ENCODE measurements around the gene ADPRS.

Gene ADPRS

GRCh38 chr1:36080236-36080635 lies 8.5 kb upstream of the ADPRS start:
- Histone ChIP-seq H3K36me3 (ENCODE audit: control insufficient read depth in 2 of 2, insufficient read depth in 2 of 2, low read length in 2 of 2) (no peaks in the 10 kb centered on the region), H3K9me3 (ENCODE audit: control insufficient read depth in 2 of 2, low read length in 2 of 2) (no peaks in the 10 kb centered on the region), H3K27me3 (ENCODE audit: control insufficient read depth in 2 of 2, insufficient read depth in 2 of 2, low read length in 2 of 2) (peaks cover 5 to 9% of the 10 kb centered on the region in 2 donors), H3K27ac (ENCODE audit: low read depth in 2 of 2, low read length in 2 of 2) (no peak overlapping the region), H3K9ac (ENCODE audit: low read depth in 1 of 2, low read length in 2 of 2) (no peak overlapping the region), H3K4me1 (ENCODE audit: control insufficient read depth in 2 of 2, insufficient read depth in 2 of 2, low read length in 2 of 2) (no peaks in the 10 kb centered on the region), H3K4me3 (ENCODE audit: low read length in 2 of 2) (no peak overlapping the region)

- H3K4me1 ChIP-seq (ENCODE audit: control insufficient read depth in 2 of 2, insufficient read depth in 2 of 2, low read length in 2 of 2): no peaks in the 10 kb centered on the region
- H3K4me3 ChIP-seq (ENCODE audit: low read length in 2 of 2): no peak overlapping the region
Observed at GRCh38 chr1:36080801-36081200, 7.9 kb upstream of the ADPRS start.

GRCh38 chr1:36081926-36082485 lies 6.7 kb upstream of the ADPRS start:
- Histone ChIP-seq H3K4me1 (ENCODE audit: control insufficient read depth in 2 of 2, insufficient read depth in 2 of 2, low read length in 2 of 2) (no peaks in the 10 kb centered on the region), H3K9ac (ENCODE audit: low read depth in 1 of 2, low read length in 2 of 2) (no peak overlapping the region), H3K4me3 (ENCODE audit: low read length in 2 of 2) (no peak overlapping the region), H3K27me3 (ENCODE audit: control insufficient read depth in 2 of 2, insufficient read depth in 2 of 2, low read length in 2 of 2) (peaks cover 5 to 9% of the 10 kb centered on the region in 2 donors), H3K36me3 (ENCODE audit: control insufficient read depth in 2 of 2, insufficient read depth in 2 of 2, low read length in 2 of 2) (no peaks in the 10 kb centered on the region), H3K27ac (ENCODE audit: low read depth in 2 of 2, low read length in 2 of 2) (no peak overlapping the region), H3K9me3 (ENCODE audit: control insufficient read depth in 2 of 2, low read length in 2 of 2) (no peaks in the 10 kb centered on the region)

More at GRCh38 chr1:36080801-36081200, 7.9 kb upstream of the ADPRS start:
- H3K27ac ChIP-seq (ENCODE audit: low read depth in 2 of 2, low read length in 2 of 2): no peak overlapping the region
- H3K27me3 ChIP-seq (ENCODE audit: control insufficient read depth in 2 of 2, insufficient read depth in 2 of 2, low read length in 2 of 2): peaks cover 5 to 9% of the 10 kb centered on the region in 2 donors
- H3K36me3 ChIP-seq (ENCODE audit: control insufficient read depth in 2 of 2, insufficient read depth in 2 of 2, low read length in 2 of 2): no peaks in the 10 kb centered on the region
- H3K9me3 ChIP-seq (ENCODE audit: control insufficient read depth in 2 of 2, low read length in 2 of 2): no peaks in the 10 kb centered on the region
- no peak overlapping the region for H3K9ac ChIP-seq (ENCODE audit: low read depth in 1 of 2, low read length in 2 of 2)

- no peak overlapping the region for H3K4me3 ChIP-seq (ENCODE audit: low read length in 2 of 2)
- no peaks in the 10 kb centered on the region for H3K36me3 ChIP-seq (ENCODE audit: control insufficient read depth in 2 of 2, insufficient read depth in 2 of 2, low read length in 2 of 2)
- peaks cover 5 to 9% of the 10 kb centered on the region in 2 donors for H3K27me3 ChIP-seq (ENCODE audit: control insufficient read depth in 2 of 2, insufficient read depth in 2 of 2, low read length in 2 of 2)
- no peak overlapping the region for H3K9ac ChIP-seq (ENCODE audit: low read depth in 1 of 2, low read length in 2 of 2)
- H3K9me3 ChIP-seq (ENCODE audit: control insufficient read depth in 2 of 2, low read length in 2 of 2): no peaks in the 10 kb centered on the region
- H3K4me1 ChIP-seq (ENCODE audit: control insufficient read depth in 2 of 2, insufficient read depth in 2 of 2, low read length in 2 of 2): peaks cover 1 to 3% of the 10 kb centered on the region in 2 donors
- H3K27ac ChIP-seq (ENCODE audit: low read depth in 2 of 2, low read length in 2 of 2): no peak overlapping the region
Observed at GRCh38 chr1:36083219-36083618, 5.5 kb upstream of the ADPRS start.

GRCh38 chr1:36083635-36084496 lies 4.8 kb upstream of the ADPRS start, which contains the start of gene TEKT2:
Gene TEKT2 (plus strand): TSS chr1:36084094. CDS start chr1:36084922, 828 bp downstream.
- Histone ChIP-seq H3K27ac (ENCODE audit: low read depth in 2 of 2, low read length in 2 of 2) (no peak within 1 kb of the TSS), H3K4me3 (ENCODE audit: low read length in 2 of 2) (peak within 1 kb of the TSS; percentile 37 to 39)

GRCh38 chr1:36084497-36085115 lies 4.1 kb upstream of the ADPRS start:
- Histone ChIP-seq H3K9ac (ENCODE audit: low read depth in 1 of 2, low read length in 2 of 2) (peak overlapping the region; percentile 2 to 6), H3K4me3 (ENCODE audit: low read length in 2 of 2) (peak overlapping the region; percentile 37 to 39), H3K9me3 (ENCODE audit: control insufficient read depth in 2 of 2, low read length in 2 of 2) (no peaks in the 10 kb centered on the region), H3K36me3 (ENCODE audit: control insufficient read depth in 2 of 2, insufficient read depth in 2 of 2, low read length in 2 of 2) (no peaks in the 10 kb centered on the region), H3K4me1 (ENCODE audit: control insufficient read depth in 2 of 2, insufficient read depth in 2 of 2, low read length in 2 of 2) (peaks cover 8 to 10% of the 10 kb centered on the region in 2 donors), H3K27me3 (ENCODE audit: control insufficient read depth in 2 of 2, insufficient read depth in 2 of 2, low read length in 2 of 2) (peaks cover 5 to 9% of the 10 kb centered on the region in 2 donors), H3K27ac (ENCODE audit: low read depth in 2 of 2, low read length in 2 of 2) (no peak overlapping the region)

More at GRCh38 chr1:36083635-36084496, 4.8 kb upstream of the ADPRS start, which contains the start of gene TEKT2:
- no peaks in the 10 kb centered on the region for H3K9me3 ChIP-seq (ENCODE audit: control insufficient read depth in 2 of 2, low read length in 2 of 2)
- no peaks in the 10 kb centered on the region for H3K36me3 ChIP-seq (ENCODE audit: control insufficient read depth in 2 of 2, insufficient read depth in 2 of 2, low read length in 2 of 2)
- peak within 1 kb of the TSS; percentile 2 to 6 for H3K9ac ChIP-seq (ENCODE audit: low read depth in 1 of 2, low read length in 2 of 2)
- peaks cover 5 to 9% of the 10 kb centered on the region in 2 donors for H3K27me3 ChIP-seq (ENCODE audit: control insufficient read depth in 2 of 2, insufficient read depth in 2 of 2, low read length in 2 of 2)
- peaks cover 4 to 6% of the 10 kb centered on the region in 2 donors for H3K4me1 ChIP-seq (ENCODE audit: control insufficient read depth in 2 of 2, insufficient read depth in 2 of 2, low read length in 2 of 2)

- no peaks in the 10 kb centered on the region for H3K9me3 ChIP-seq (ENCODE audit: control insufficient read depth in 2 of 2, low read length in 2 of 2)
- no peak overlapping the region for H3K9ac ChIP-seq (ENCODE audit: low read depth in 1 of 2, low read length in 2 of 2)
- no peaks in the 10 kb centered on the region for H3K36me3 ChIP-seq (ENCODE audit: control insufficient read depth in 2 of 2, insufficient read depth in 2 of 2, low read length in 2 of 2)
- no peak overlapping the region for H3K4me3 ChIP-seq (ENCODE audit: low read length in 2 of 2)
- H3K27me3 ChIP-seq (ENCODE audit: control insufficient read depth in 2 of 2, insufficient read depth in 2 of 2, low read length in 2 of 2): peaks cover 5 to 9% of the 10 kb centered on the region in 2 donors
- H3K4me1 ChIP-seq (ENCODE audit: control insufficient read depth in 2 of 2, insufficient read depth in 2 of 2, low read length in 2 of 2): peaks cover 13% of the 10 kb centered on the region in 2 donors
- H3K27ac ChIP-seq (ENCODE audit: low read depth in 2 of 2, low read length in 2 of 2): no peak overlapping the region
Observed at GRCh38 chr1:36085126-36085525, 3.6 kb upstream of the ADPRS start.

GRCh38 chr1:36085686-36086526 lies 2.8 kb upstream of the ADPRS start:
- H3K36me3 ChIP-seq (ENCODE audit: control insufficient read depth in 2 of 2, insufficient read depth in 2 of 2, low read length in 2 of 2): peaks cover 0 to under 1% of the 10 kb centered on the region in 2 donors
- no peak overlapping the region for H3K9ac ChIP-seq (ENCODE audit: low read depth in 1 of 2, low read length in 2 of 2)
- H3K4me1 ChIP-seq (ENCODE audit: control insufficient read depth in 2 of 2, insufficient read depth in 2 of 2, low read length in 2 of 2): peaks cover 13 to 15% of the 10 kb centered on the region in 2 donors
- H3K27me3 ChIP-seq (ENCODE audit: control insufficient read depth in 2 of 2, insufficient read depth in 2 of 2, low read length in 2 of 2): peaks cover 5 to 9% of the 10 kb centered on the region in 2 donors
- H3K4me3 ChIP-seq (ENCODE audit: low read length in 2 of 2): no peak overlapping the region
- H3K27ac ChIP-seq (ENCODE audit: low read depth in 2 of 2, low read length in 2 of 2): no peak overlapping the region
- no peaks in the 10 kb centered on the region for H3K9me3 ChIP-seq (ENCODE audit: control insufficient read depth in 2 of 2, low read length in 2 of 2)

- peaks cover 5 to 9% of the 10 kb centered on the region in 2 donors for H3K27me3 ChIP-seq (ENCODE audit: control insufficient read depth in 2 of 2, insufficient read depth in 2 of 2, low read length in 2 of 2)
- peaks cover 6 to 8% of the 10 kb centered on the region in 2 donors for H3K36me3 ChIP-seq (ENCODE audit: control insufficient read depth in 2 of 2, insufficient read depth in 2 of 2, low read length in 2 of 2)
- H3K9ac ChIP-seq (ENCODE audit: low read depth in 1 of 2, low read length in 2 of 2): no peak overlapping the region
- no peak overlapping the region for H3K27ac ChIP-seq (ENCODE audit: low read depth in 2 of 2, low read length in 2 of 2)
- H3K9me3 ChIP-seq (ENCODE audit: control insufficient read depth in 2 of 2, low read length in 2 of 2): no peaks in the 10 kb centered on the region
- H3K4me3 ChIP-seq (ENCODE audit: low read length in 2 of 2): no peak overlapping the region
- peaks cover 13 to 15% of the 10 kb centered on the region in 2 donors for H3K4me1 ChIP-seq (ENCODE audit: control insufficient read depth in 2 of 2, insufficient read depth in 2 of 2, low read length in 2 of 2)
Observed at GRCh38 chr1:36086529-36087232, 2.0 kb upstream of the ADPRS start.
